RWPE2 (cell line): ENCODE measurements around the gene CNTNAP5.

Source experiments
- ATAC-seq: fragments of 200-7000 bp; cut with Tn5 transposase; 3 replicates; pipeline ENCODE4 v1.9.1; 2021; ENCODE audit warnings: low read depth
- DNase-seq: peaks from one replicate; pipeline ENCODE4 v3.0.0-alpha.2; 2020; ENCODE audit warnings: low spot score
- H3K27ac ChIP-seq: fragments of 450-650 bp; 2 replicates; pipeline ENCODE4 v1.5.1; 2017; ENCODE audit warnings: mild to moderate bottlenecking; ENCODE audit not compliant: poor library complexity, severe bottlenecking
- H3K27me3 ChIP-seq: fragments of 250-450 bp; sonication (Bioruptor Pico); 2 replicates; pipeline ENCODE4 v1.5.1; 2021; ENCODE audit warnings: mild to moderate bottlenecking, moderate library complexity; ENCODE audit not compliant: insufficient read depth, poor library complexity, severe bottlenecking
- H3K36me3 ChIP-seq: fragments of 250-450 bp; sonication (Bioruptor Pico); 2 replicates; pipeline ENCODE4 v1.5.1; 2020; ENCODE audit warnings: low read depth, mild to moderate bottlenecking, moderate library complexity
- H3K4me1 ChIP-seq: fragments of 250-450 bp; sonication (Bioruptor Pico); 2 replicates; pipeline ENCODE4 v1.5.1; 2021; ENCODE audit warnings: mild to moderate bottlenecking, moderate library complexity; ENCODE audit not compliant: insufficient read depth, poor library complexity, severe bottlenecking
- H3K4me3 ChIP-seq: fragments of 250-450 bp; sonication (Bioruptor Pico); 2 replicates; pipeline ENCODE4 v1.5.1; 2021; ENCODE audit warnings: mild to moderate bottlenecking, moderate library complexity; ENCODE audit not compliant: severe bottlenecking
- H3K9me3 ChIP-seq: fragments of 250-450 bp; sonication (Bioruptor Pico); 2 replicates; pipeline ENCODE4 v1.5.1; 2021; ENCODE audit warnings: mild to moderate bottlenecking, moderate library complexity; ENCODE audit not compliant: severe bottlenecking
- TF ChIP-seq, protein P1 (sequence below): fragments of 450-650 bp; IDR thresholded peaks from one replicate; pipeline ENCODE4 v1.5.1; 2017; ENCODE audit warnings: mild to moderate bottlenecking, moderate library complexity; ENCODE audit not compliant: poor library complexity, severe bottlenecking

Gene CNTNAP5

DNA sequence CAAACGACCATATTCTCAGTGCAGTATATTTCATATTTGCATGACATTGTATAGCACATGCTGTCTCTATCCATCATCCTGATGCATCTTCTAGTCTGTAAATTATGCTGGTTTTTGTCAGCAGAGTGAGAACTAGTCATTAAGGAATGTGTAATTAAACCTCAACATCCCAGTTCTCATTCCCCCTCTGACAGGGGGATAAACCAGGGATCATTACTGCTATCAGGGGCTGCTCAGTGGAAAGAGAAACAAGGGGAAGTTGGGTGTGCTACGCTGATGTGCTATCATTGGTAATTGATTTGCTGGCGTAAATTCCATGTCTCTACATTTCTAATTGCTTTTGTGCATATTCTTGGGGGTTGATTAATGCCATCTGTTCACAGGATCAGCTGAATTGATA lies 7.7 kb downstream of the CNTNAP5 start:
- ATAC-seq (no peak), DNase-seq (no peak)
- Histone ChIP-seq H3K27ac (no peak overlapping the region), H3K27me3 (no peaks in the 10 kb centered on the region), H3K4me1 (peaks cover 2% of the 10 kb centered on the region), H3K36me3 (no peaks in the 10 kb centered on the region), H3K4me3 (no peak overlapping the region), H3K9me3 (no peaks in the 10 kb centered on the region)
- TF ChIP-seq, protein P1, sequence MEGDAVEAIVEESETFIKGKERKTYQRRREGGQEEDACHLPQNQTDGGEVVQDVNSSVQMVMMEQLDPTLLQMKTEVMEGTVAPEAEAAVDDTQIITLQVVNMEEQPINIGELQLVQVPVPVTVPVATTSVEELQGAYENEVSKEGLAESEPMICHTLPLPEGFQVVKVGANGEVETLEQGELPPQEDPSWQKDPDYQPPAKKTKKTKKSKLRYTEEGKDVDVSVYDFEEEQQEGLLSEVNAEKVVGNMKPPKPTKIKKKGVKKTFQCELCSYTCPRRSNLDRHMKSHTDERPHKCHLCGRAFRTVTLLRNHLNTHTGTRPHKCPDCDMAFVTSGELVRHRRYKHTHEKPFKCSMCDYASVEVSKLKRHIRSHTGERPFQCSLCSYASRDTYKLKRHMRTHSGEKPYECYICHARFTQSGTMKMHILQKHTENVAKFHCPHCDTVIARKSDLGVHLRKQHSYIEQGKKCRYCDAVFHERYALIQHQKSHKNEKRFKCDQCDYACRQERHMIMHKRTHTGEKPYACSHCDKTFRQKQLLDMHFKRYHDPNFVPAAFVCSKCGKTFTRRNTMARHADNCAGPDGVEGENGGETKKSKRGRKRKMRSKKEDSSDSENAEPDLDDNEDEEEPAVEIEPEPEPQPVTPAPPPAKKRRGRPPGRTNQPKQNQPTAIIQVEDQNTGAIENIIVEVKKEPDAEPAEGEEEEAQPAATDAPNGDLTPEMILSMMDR: no peak

DNA sequence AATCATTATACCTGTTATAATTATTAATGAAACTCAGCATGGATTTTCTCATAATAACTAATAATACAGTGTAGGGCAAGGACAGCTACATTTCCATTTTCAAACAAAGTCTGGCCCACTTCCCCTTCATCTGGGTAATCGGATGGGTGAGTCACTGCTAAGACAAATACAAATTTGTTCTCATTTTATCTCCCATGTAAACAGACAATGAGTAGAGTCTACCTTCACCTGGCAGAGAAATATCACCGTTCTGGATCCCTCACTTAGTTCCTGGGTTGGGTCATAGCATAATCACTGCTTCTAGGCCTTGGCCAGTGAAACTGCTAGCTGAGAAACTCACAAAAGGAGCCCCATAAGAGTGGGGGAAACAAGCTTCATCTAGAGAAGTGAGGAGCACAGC lies 9.2 kb downstream of the CNTNAP5 start:
- H3K4me3 ChIP-seq: no peak overlapping the region
- H3K4me1 ChIP-seq: peaks cover 2% of the 10 kb centered on the region
- TF ChIP-seq, protein P1: no peak
- no peaks in the 10 kb centered on the region for H3K27me3 ChIP-seq
- peak overlapping the region; percentile 30 for H3K27ac ChIP-seq
- ATAC-seq (peak; percentile 76), DNase-seq (no peak)
- H3K9me3 ChIP-seq: no peaks in the 10 kb centered on the region
- no peaks in the 10 kb centered on the region for H3K36me3 ChIP-seq

DNA sequence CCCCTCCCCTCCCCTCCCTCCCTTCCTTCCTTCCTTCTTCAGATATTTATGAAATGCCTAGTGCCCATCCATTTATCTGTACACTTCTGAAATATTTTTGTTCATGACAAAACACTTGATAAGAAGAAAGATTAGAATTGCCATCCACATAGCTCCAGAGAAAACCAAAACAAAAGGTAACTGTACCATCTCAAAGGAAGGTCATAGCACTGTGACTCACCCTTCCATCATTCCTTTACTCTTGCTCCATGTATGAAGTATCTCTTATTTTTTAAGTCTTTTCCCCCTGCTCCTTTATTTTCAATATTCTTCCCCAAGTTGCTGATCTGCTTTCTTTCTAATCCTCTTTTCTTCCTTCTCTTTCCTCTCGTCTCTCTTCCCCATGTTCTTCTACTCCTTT lies 9.9 kb downstream of the CNTNAP5 start:
- TF ChIP-seq, protein P1: no peak
- no peaks in the 10 kb centered on the region for H3K9me3 ChIP-seq
- H3K4me1 ChIP-seq: peaks cover 2% of the 10 kb centered on the region
- no peak for DNase-seq
- H3K27me3 ChIP-seq: no peaks in the 10 kb centered on the region
- no peak; the same call in 2 of the 3 replicates for ATAC-seq
- H3K36me3 ChIP-seq: no peaks in the 10 kb centered on the region
- H3K4me3 ChIP-seq: no peak overlapping the region
- H3K27ac ChIP-seq: peak overlapping the region; percentile 30

DNA sequence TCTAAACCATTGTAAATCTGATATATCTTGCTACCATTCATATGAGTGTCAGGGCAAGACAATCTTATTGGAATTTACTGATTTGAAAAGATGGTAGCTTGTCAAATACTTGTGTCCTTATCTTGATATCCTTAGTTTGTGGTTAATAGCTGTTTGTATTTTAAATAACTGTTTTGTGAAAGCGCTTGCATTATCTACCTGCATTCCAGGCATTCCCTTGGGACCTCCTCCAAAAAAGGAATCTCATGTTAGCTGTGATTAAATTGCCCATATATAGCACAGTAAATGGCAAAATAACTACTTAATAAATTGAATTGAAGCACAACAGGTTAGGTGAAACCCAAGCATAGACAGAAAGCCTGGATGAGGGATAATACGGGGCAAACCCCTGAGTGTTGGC lies 13.9 kb downstream of the CNTNAP5 start:
- no peak for ATAC-seq
- H3K27ac ChIP-seq: no peak overlapping the region
- peaks cover 2% of the 10 kb centered on the region for H3K4me1 ChIP-seq
- no peaks in the 10 kb centered on the region for H3K36me3 ChIP-seq
- no peaks in the 10 kb centered on the region for H3K9me3 ChIP-seq
- TF ChIP-seq, protein P1: no peak
- H3K4me3 ChIP-seq: no peak overlapping the region
- no peak for DNase-seq
- H3K27me3 ChIP-seq: no peaks in the 10 kb centered on the region

DNA sequence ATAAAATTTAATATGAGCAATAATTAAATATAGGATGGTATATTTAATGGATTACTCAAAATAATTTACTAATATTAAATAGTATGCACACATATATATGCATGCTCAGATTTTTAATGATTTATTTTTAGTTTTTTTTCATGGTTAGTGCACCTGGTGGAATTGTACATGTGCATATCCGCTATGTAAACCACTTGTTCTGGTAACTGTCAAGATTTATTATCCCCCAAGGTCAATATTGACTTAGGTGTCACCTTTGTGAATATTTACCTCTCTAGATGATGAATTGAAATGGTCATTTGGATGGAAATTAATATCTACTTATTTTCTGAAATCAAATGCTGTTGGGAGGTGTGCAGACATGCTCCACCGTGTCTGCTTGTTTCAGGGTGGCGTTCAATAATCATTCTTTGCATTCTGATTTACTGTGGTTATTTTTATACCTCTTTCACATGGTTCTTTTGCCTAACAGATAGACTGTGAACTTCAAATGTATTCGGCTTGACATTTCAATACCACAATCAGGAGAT lies 14.7 kb downstream of the CNTNAP5 start:
- Histone ChIP-seq H3K4me1 (no peaks in the 10 kb centered on the region), H3K36me3 (no peaks in the 10 kb centered on the region), H3K27ac (no peak overlapping the region), H3K4me3 (no peak overlapping the region), H3K27me3 (no peaks in the 10 kb centered on the region), H3K9me3 (no peaks in the 10 kb centered on the region)
- DNase-seq (no peak), ATAC-seq (no peak)
- TF ChIP-seq, protein P1: no peak
